Astrocyte (in vitro differentiated cells and primary cell): ENCODE results near the gene PNPLA5. TPM values are rescaled to one million over a fixed set of nuclear protein-coding genes. Genes with fewer than 3 reads are reported as not detected.

Source experiments
- DNase-seq: peaks from one replicate; pipeline ENCODE4 v3.0.0-alpha.2; 2010; ENCODE audit warnings: low read depth
- FAIRE-seq: peaks from 2 replicates; lab custom pipeline; 2011; peaks lifted over from hg19 to GRCh38; lab: Jason Lieb, UNC
- H2AFZ ChIP-seq: 2 replicates; pipeline ENCODE4 v1.6.0; 2012; ENCODE audit warnings: low read depth, low read length, inconsistent platforms
- H3K27ac ChIP-seq: 2 replicates; pipeline ENCODE4 v1.5.1; 2011; ENCODE audit warnings: low read depth, low read length, inconsistent platforms
- H3K27me3 ChIP-seq: 2 replicates; pipeline ENCODE4 v1.6.0; 2011; ENCODE audit warnings: low read length, inconsistent platforms; ENCODE audit not compliant: insufficient read depth
- H3K36me3 ChIP-seq: 2 replicates; pipeline ENCODE4 v1.5.1; 2011; ENCODE audit warnings: low read length, inconsistent platforms; ENCODE audit not compliant: insufficient read depth
- H3K4me1 ChIP-seq: 2 replicates; pipeline ENCODE4 v1.5.1; 2011; ENCODE audit warnings: low read length, inconsistent platforms; ENCODE audit not compliant: insufficient read depth
- H3K4me2 ChIP-seq: 2 replicates; pipeline ENCODE4 v1.6.0; 2012; ENCODE audit warnings: low read length, inconsistent platforms
- H3K4me3 ChIP-seq: 2 replicates; pipeline ENCODE4 v1.5.1; 2011; ENCODE audit warnings: low read depth, mild to moderate bottlenecking, low read length, inconsistent platforms; ENCODE audit not compliant: insufficient read depth
- H3K79me2 ChIP-seq: 2 replicates; pipeline ENCODE4 v1.6.0; 2012; ENCODE audit warnings: mild to moderate bottlenecking, low read length, inconsistent platforms; ENCODE audit not compliant: insufficient read depth
- H3K9ac ChIP-seq: 2 replicates; pipeline ENCODE4 v1.6.0; 2012; ENCODE audit warnings: mild to moderate bottlenecking, low read length, inconsistent platforms
- H3K9me3 ChIP-seq: 2 replicates; pipeline ENCODE4 v1.5.1; 2012; ENCODE audit warnings: low read depth, mild to moderate bottlenecking, low read length, inconsistent platforms; ENCODE audit not compliant: insufficient read depth
- H4K20me1 ChIP-seq: 2 replicates; pipeline ENCODE4 v1.6.0; 2012; ENCODE audit warnings: low read length, inconsistent platforms; ENCODE audit not compliant: insufficient read depth
- H3K27ac Mint-ChIP-seq: one replicate; pipeline ENCODE4 v1.8.0; 2021; ENCODE audit warnings: mild to moderate bottlenecking, mixed read lengths; ENCODE audit not compliant: unreplicated experiment
- H3K27me3 Mint-ChIP-seq: one replicate; pipeline ENCODE4 v1.8.0; 2021; ENCODE audit warnings: low read depth, mixed read lengths; ENCODE audit not compliant: unreplicated experiment
- H3K36me3 Mint-ChIP-seq: one replicate; pipeline ENCODE4 v1.8.0; 2021; ENCODE audit warnings: low read depth, mixed read lengths; ENCODE audit not compliant: unreplicated experiment
- H3K4me1 Mint-ChIP-seq: one replicate; pipeline ENCODE4 v1.8.0; 2021; ENCODE audit warnings: low read depth, mixed read lengths; ENCODE audit not compliant: unreplicated experiment
- H3K4me3 Mint-ChIP-seq: one replicate; pipeline ENCODE4 v1.8.0; 2021; ENCODE audit warnings: mild to moderate bottlenecking, moderate library complexity, mixed read lengths; ENCODE audit not compliant: unreplicated experiment
- H3K9me3 Mint-ChIP-seq: one replicate; pipeline ENCODE4 v1.8.0; 2021; ENCODE audit warnings: mild to moderate bottlenecking, mixed read lengths; ENCODE audit not compliant: unreplicated experiment
- CTCF ChIP-seq: IDR thresholded peaks from 2 replicates; pipeline ENCODE4 v1.5.1; 2011; ENCODE audit warnings: low read depth, mild to moderate bottlenecking, inconsistent platforms, low read length, moderate library complexity; ENCODE audit not compliant: insufficient read depth
- EZH2 ChIP-seq: IDR thresholded peaks from 2 replicates; pipeline ENCODE4 v1.6.1; 2012; ENCODE audit warnings: mild to moderate bottlenecking, low read length, inconsistent platforms; ENCODE audit not compliant: insufficient read depth
- total RNA-seq: library from RNA; stranded (reverse); gene quantifications from 2 replicates; pipeline ENCODE4 v1.2.1, GENCODE V29; 2021

PNPLA5 gene
- total RNA-seq, 1 donor from 2014 or later: not detected

- Histone ChIP-seq H3K79me2 (no peaks in the 10 kb centered on the region), H3K27ac (no peak overlapping the region), H2AFZ (no peak overlapping the region), H3K27me3 (peaks cover 8% of the 10 kb centered on the region), H3K4me2 (no peak overlapping the region), H3K4me3 (no peak overlapping the region), H3K4me1 (no peaks in the 10 kb centered on the region), H3K36me3 (no peaks in the 10 kb centered on the region), H4K20me1 (no peaks in the 10 kb centered on the region), H3K9me3 (no peaks in the 10 kb centered on the region), H3K9ac (no peak overlapping the region)
- no peak for DNase-seq
- H3K27me3 Mint-ChIP-seq: peaks cover 45% of the 10 kb centered on the region
- no peak for FAIRE-seq
- no peak for TF ChIP-seq CTCF
- TF ChIP-seq EZH2: no peak
- no peaks in the 10 kb centered on the region for H3K4me1 Mint-ChIP-seq
- no peak overlapping the region for H3K27ac Mint-ChIP-seq
- no peak overlapping the region for H3K4me3 Mint-ChIP-seq
- peaks cover under 1% of the 10 kb centered on the region for H3K9me3 Mint-ChIP-seq
- H3K36me3 Mint-ChIP-seq: peaks cover 2% of the 10 kb centered on the region
Observed at GRCh38 chr22:43879901-43880540, 11.8 kb downstream of the PNPLA5 start.

- no peak for DNase-seq
- H3K27ac Mint-ChIP-seq: no peak overlapping the region
- no peaks in the 10 kb centered on the region for H4K20me1 ChIP-seq
Observed at GRCh38 chr22:43878831-43879550, 12.8 kb downstream of the PNPLA5 start.

More at GRCh38 chr22:43878831-43879550, 12.8 kb downstream of the PNPLA5 start:
- H3K27ac ChIP-seq: no peak overlapping the region
- no peak overlapping the region for H2AFZ ChIP-seq
- H3K4me2 ChIP-seq: no peak overlapping the region
- no peak for FAIRE-seq
- no peaks in the 10 kb centered on the region for H3K36me3 ChIP-seq
- H3K4me3 Mint-ChIP-seq: no peak overlapping the region
- H3K79me2 ChIP-seq: no peaks in the 10 kb centered on the region
- H3K9me3 Mint-ChIP-seq: peaks cover 5% of the 10 kb centered on the region
- H3K36me3 Mint-ChIP-seq: peaks cover 2% of the 10 kb centered on the region
- H3K27me3 ChIP-seq: peaks cover 8% of the 10 kb centered on the region
- no peaks in the 10 kb centered on the region for H3K4me1 ChIP-seq
- no peak overlapping the region for H3K9ac ChIP-seq
- TF ChIP-seq CTCF (no peak), EZH2 (no peak)
- peaks cover 54% of the 10 kb centered on the region for H3K27me3 Mint-ChIP-seq
- H3K4me3 ChIP-seq: no peak overlapping the region
- H3K9me3 ChIP-seq: no peaks in the 10 kb centered on the region
- no peaks in the 10 kb centered on the region for H3K4me1 Mint-ChIP-seq
